OCI-LY1 (cell line): ENCODE measurements around the gene ZBTB7C.
A peak's percentile ranks its signal among the peaks of the same experiment; 100 is the strongest.

Experiments used
- H2AFZ ChIP-seq: fragments of 200-600 bp; sonication (generic), shearing (Covaris generic); 2 replicates; pipeline ENCODE4 v1.6.0; 2014; ENCODE audit warnings: antibody characterized with exemption, mild to moderate bottlenecking, low read length
- H3F3A ChIP-seq: fragments of 200-600 bp; sonication (generic), shearing (Covaris generic); 2 replicates; pipeline ENCODE4 v1.6.0; 2014; ENCODE audit warnings: mild to moderate bottlenecking, antibody characterized with exemption, low read length, moderate library complexity; ENCODE audit not compliant: insufficient read depth
- H3K27ac ChIP-seq: fragments of 200-600 bp; sonication (generic); 2 replicates; pipeline ENCODE4 v1.5.1; 2014; ENCODE audit warnings: low read length, mixed run types, mild to moderate bottlenecking, low read depth; ENCODE audit not compliant: poor library complexity, severe bottlenecking
- H3K27me3 ChIP-seq: fragments of 200-600 bp; sonication (generic); 2 replicates; pipeline ENCODE4 v1.6.0; 2014; ENCODE audit warnings: antibody characterized with exemption, mild to moderate bottlenecking, low read length, moderate library complexity; ENCODE audit not compliant: insufficient read depth
- H3K36me3 ChIP-seq: fragments of 200-600 bp; sonication (generic); 2 replicates; pipeline ENCODE4 v1.6.1; 2014; ENCODE audit warnings: mild to moderate bottlenecking, antibody characterized with exemption, low read length, moderate library complexity, mixed read lengths; ENCODE audit not compliant: insufficient read depth
- H3K4me1 ChIP-seq: fragments of 200-600 bp; sonication (generic); 2 replicates; pipeline ENCODE4 v1.5.1; 2014; ENCODE audit warnings: mild to moderate bottlenecking, low read length, moderate library complexity; ENCODE audit not compliant: insufficient read depth, severe bottlenecking
- H3K4me2 ChIP-seq: fragments of 200-600 bp; sonication (generic), shearing (Covaris generic); 2 replicates; pipeline ENCODE4 v1.6.1; 2014; ENCODE audit warnings: low read length
- H3K4me3 ChIP-seq: fragments of 200-600 bp; sonication (generic); 2 replicates; pipeline ENCODE4 v1.5.1; 2014; ENCODE audit warnings: low read length, low read depth, mild to moderate bottlenecking, mixed read lengths; ENCODE audit not compliant: poor library complexity, severe bottlenecking
- H3K79me2 ChIP-seq: fragments of 200-600 bp; shearing (Covaris generic); 2 replicates; pipeline ENCODE4 v1.6.1; 2016; ENCODE audit warnings: mixed run types, low read length, mixed read lengths; ENCODE audit not compliant: insufficient read depth
- H3K9ac ChIP-seq: fragments of 200-600 bp; sonication (generic), shearing (Covaris generic); 2 replicates; pipeline ENCODE4 v1.6.1; 2014; ENCODE audit warnings: mild to moderate bottlenecking, low read length, mixed read lengths
- H3K9me2 ChIP-seq: fragments of 200-600 bp; sonication (generic), shearing (Covaris generic); 2 replicates; pipeline ENCODE4 v1.6.1; 2014; ENCODE audit warnings: low read depth, mild to moderate bottlenecking, low read length, mixed read lengths
- H3K9me3 ChIP-seq: fragments of 200-600 bp; shearing (Covaris generic); 2 replicates; pipeline ENCODE4 v1.6.1; 2014; ENCODE audit warnings: low read length, mixed read lengths
- H4K20me1 ChIP-seq: fragments of 200-600 bp; sonication (generic), shearing (Covaris generic); 2 replicates; pipeline ENCODE4 v1.6.0; 2016; ENCODE audit warnings: mild to moderate bottlenecking, low read length; ENCODE audit not compliant: insufficient read depth
- EZH2 ChIP-seq: fragments of 200-600 bp; sonication (generic), shearing (Covaris generic); IDR thresholded peaks from 2 replicates; pipeline ENCODE4 v1.8.0; 2017; ENCODE audit warnings: borderline replicate concordance, mixed run types, mild to moderate bottlenecking, antibody characterized with exemption, low read length, moderate library complexity, mixed read lengths
- TF ChIP-seq, protein P1 (sequence below): fragments of 200-600 bp; sonication (generic), shearing (Covaris generic); IDR thresholded peaks from 2 replicates; pipeline ENCODE4 v1.5.1; 2017; ENCODE audit warnings: mild to moderate bottlenecking, antibody characterized with exemption, low read length, moderate library complexity, mixed read lengths

The ZBTB7C gene

DNA sequence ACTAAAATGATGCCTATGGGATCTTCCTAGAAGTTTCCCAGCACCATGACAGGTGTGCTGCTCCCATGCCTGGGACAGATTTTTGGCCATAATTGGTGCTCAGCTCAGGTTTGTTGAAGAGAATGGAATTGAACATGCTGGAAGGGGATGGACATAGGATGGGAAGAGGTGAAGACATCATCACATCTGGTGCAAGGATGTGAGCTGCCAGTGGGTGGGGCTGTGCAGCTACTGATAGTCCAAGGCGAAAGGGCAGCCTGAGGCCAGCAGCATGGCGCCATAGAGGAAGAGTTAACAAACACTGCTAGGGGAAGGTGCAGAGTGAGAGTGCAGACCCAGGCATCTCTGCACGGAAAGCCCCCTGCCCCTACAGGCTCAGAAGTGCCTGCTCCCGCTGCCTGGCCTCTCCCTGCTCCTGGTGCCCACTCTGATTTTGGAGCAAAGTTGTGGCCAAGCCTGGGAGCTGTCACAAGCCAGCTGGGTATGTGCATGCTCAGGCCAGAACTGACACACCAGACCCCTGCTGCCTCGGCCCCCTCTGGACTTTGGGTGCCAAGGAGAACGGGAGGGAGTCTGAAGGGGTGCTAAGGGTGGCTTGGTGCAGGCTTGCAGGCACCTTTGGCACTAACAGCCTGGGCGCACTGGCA is 178.6 kb downstream of the ZBTB7C start:
- no peaks in the 10 kb centered on the region for H4K20me1 ChIP-seq
- no peak for TF ChIP-seq EZH2
- TF ChIP-seq, protein P1, sequence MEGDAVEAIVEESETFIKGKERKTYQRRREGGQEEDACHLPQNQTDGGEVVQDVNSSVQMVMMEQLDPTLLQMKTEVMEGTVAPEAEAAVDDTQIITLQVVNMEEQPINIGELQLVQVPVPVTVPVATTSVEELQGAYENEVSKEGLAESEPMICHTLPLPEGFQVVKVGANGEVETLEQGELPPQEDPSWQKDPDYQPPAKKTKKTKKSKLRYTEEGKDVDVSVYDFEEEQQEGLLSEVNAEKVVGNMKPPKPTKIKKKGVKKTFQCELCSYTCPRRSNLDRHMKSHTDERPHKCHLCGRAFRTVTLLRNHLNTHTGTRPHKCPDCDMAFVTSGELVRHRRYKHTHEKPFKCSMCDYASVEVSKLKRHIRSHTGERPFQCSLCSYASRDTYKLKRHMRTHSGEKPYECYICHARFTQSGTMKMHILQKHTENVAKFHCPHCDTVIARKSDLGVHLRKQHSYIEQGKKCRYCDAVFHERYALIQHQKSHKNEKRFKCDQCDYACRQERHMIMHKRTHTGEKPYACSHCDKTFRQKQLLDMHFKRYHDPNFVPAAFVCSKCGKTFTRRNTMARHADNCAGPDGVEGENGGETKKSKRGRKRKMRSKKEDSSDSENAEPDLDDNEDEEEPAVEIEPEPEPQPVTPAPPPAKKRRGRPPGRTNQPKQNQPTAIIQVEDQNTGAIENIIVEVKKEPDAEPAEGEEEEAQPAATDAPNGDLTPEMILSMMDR: peak; percentile 43; the same call in 1 of the 2 replicates
- no peak overlapping the region for H3K27ac ChIP-seq
- no peak overlapping the region for H2AFZ ChIP-seq
- no peak overlapping the region for H3K4me3 ChIP-seq
- no peaks in the 10 kb centered on the region for H3K9me2 ChIP-seq
- H3K4me1 ChIP-seq: no peaks in the 10 kb centered on the region
- no peak overlapping the region for H3K4me2 ChIP-seq
- H3K9ac ChIP-seq: no peak overlapping the region
- H3K79me2 ChIP-seq: no peaks in the 10 kb centered on the region
- H3K36me3 ChIP-seq: no peaks in the 10 kb centered on the region
- no peaks in the 10 kb centered on the region for H3K9me3 ChIP-seq
- no peaks in the 10 kb centered on the region for H3F3A ChIP-seq
- no peaks in the 10 kb centered on the region for H3K27me3 ChIP-seq

DNA sequence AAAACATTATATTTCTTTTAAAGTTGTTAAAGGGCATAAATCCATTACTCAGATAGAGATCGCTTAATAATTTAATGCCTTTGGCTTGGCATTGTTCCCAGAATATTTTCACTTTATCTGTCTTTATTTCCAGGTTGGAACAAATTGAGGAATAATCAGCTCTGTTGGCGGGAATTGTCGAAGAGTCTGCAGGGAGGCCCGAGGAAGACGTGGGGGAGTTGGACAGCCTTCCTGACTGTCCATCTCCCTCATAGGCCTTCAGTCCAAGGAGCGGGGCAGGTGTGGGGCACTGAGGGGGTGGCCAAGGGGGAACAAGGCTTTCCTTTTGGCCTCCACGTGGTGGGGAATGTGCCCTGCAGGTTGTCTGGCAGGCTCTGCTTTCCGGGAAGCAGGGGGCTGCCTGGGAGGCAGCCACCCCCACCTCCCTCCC is 179.6 kb downstream of the ZBTB7C start:
- H3K4me2 ChIP-seq: no peak overlapping the region
- H2AFZ ChIP-seq: no peak overlapping the region
- no peaks in the 10 kb centered on the region for H3K9me3 ChIP-seq
- no peak overlapping the region for H3K9ac ChIP-seq
- no peak overlapping the region for H3K27ac ChIP-seq
- no peaks in the 10 kb centered on the region for H3K79me2 ChIP-seq
- H3K4me3 ChIP-seq: no peak overlapping the region
- H3K27me3 ChIP-seq: no peaks in the 10 kb centered on the region
- H3K36me3 ChIP-seq: no peaks in the 10 kb centered on the region
- no peaks in the 10 kb centered on the region for H3F3A ChIP-seq
- no peaks in the 10 kb centered on the region for H3K9me2 ChIP-seq
- no peaks in the 10 kb centered on the region for H4K20me1 ChIP-seq
- H3K4me1 ChIP-seq: no peaks in the 10 kb centered on the region
- TF ChIP-seq EZH2: no peak
- TF ChIP-seq, protein P1: no peak

DNA sequence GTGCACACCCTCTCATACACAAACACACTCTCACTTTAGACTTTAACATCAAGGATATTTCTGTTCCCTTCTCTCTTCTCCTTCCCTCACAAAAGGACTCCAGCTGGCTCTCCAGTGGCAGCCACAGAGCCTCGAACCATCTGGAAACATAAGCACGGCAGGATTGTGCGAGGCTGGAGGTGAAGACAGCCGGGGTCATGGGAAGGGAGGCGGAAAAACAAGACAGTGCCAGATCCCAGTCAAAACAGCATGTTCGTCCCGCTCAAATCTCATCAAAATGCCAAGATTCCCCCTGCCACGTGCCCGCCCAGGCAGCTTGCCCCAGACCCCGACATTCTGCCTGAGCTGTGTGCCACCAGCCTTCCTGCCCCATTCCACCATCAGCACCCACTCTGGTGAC is 180.3 kb downstream of the ZBTB7C start:
- Histone ChIP-seq H3K9me3 (no peaks in the 10 kb centered on the region), H3K9me2 (no peaks in the 10 kb centered on the region), H3K9ac (no peak overlapping the region), H3K27me3 (no peaks in the 10 kb centered on the region), H4K20me1 (no peaks in the 10 kb centered on the region), H3K27ac (no peak overlapping the region), H3K79me2 (no peaks in the 10 kb centered on the region), H3K36me3 (no peaks in the 10 kb centered on the region), H3F3A (no peaks in the 10 kb centered on the region), H3K4me3 (no peak overlapping the region), H3K4me1 (no peaks in the 10 kb centered on the region), H2AFZ (no peak overlapping the region), H3K4me2 (no peak overlapping the region)
- no peak for TF ChIP-seq EZH2
- TF ChIP-seq, protein P1: no peak
